ENCODE measurements around the gene RILP.

- TF ChIP-seq CTCF (IDR thresholded peaks at IDR 0.05) (no peak), POLR2A (IDR thresholded peaks at IDR 0.05) (no peak)
Measured at GRCh38 chr17:1627182-1627981, 22.3 kb downstream of the RILP start.

Data from lower leg skin (tissue), 3 donors.